ENCODE measurements around the gene CCDC47. TPM values are rescaled to one million over a fixed set of nuclear protein-coding genes. Genes with fewer than 3 reads are reported as not detected.

Gene CCDC47
- total RNA-seq, 1 donor from 2014 or later, result 92.8 TPM

DNA sequence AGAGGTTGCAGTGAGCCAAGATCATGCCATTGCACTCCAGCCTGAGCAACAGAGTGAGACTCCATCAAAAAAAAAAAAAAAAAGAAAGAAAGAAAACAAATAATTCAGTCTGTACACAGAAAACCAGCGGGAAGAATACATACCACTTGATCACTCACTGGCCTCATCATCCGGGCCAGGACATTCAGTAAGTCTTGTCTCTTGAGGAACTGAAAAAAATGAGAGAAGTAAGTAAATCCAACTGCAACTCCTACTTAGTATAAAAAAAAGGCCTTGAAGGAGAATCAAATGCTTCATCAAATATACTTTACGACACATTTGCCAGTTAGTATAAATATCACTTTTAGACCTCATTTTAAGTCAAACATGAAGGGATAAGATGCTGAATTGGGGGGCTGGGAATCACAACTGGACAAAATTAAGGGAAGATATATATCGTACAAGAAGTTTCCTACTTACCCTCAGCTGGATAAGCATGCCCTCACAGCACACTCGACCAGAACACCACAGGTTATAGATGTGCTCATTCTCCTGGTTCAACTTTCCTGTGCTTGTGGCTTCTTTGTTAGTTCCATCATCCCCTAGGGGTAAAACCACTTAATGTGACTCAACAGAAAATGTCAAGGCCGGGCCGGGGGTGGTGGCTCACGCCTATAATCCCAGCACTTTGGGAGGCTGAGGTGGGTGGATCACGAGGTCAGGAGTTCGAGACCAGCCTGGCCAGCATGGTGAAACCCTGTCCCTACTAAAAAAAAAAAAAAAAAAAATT, 12.4 kb downstream of the CCDC47 start:
- no peak overlapping the region for H3K27ac ChIP-seq (ENCODE audit: low read depth, low read length)
- peaks cover 24% of the 10 kb centered on the region for H4K20me1 ChIP-seq (ENCODE audit: insufficient read depth, low read length)
- no peak overlapping the region for H3K4me2 ChIP-seq (ENCODE audit: low read length)
- no peaks in the 10 kb centered on the region for H3K4me1 ChIP-seq (ENCODE audit: insufficient read depth, low read length)
- peaks cover 19% of the 10 kb centered on the region for H3K36me3 Mint-ChIP-seq (ENCODE audit: low read depth, unreplicated experiment)
- no peak overlapping the region for H2AFZ ChIP-seq (ENCODE audit: low read depth, low read length)
- no peak overlapping the region for H3K4me3 Mint-ChIP-seq (ENCODE audit: unreplicated experiment)
- no peak overlapping the region for H3K27ac Mint-ChIP-seq (ENCODE audit: unreplicated experiment)
- no peaks in the 10 kb centered on the region for H3K9me3 Mint-ChIP-seq (ENCODE audit: unreplicated experiment)
- peaks cover 22% of the 10 kb centered on the region for H3K79me2 ChIP-seq (ENCODE audit: insufficient read depth, low read length)
- H3K9me3 ChIP-seq (ENCODE audit: insufficient read depth, low read depth, low read length), result no peaks in the 10 kb centered on the region
- H3K36me3 ChIP-seq (ENCODE audit: insufficient read depth, low read length), result peaks cover 60% of the 10 kb centered on the region
- no peak overlapping the region for H3K9ac ChIP-seq (ENCODE audit: low read length)
- TF ChIP-seq, protein P1, sequence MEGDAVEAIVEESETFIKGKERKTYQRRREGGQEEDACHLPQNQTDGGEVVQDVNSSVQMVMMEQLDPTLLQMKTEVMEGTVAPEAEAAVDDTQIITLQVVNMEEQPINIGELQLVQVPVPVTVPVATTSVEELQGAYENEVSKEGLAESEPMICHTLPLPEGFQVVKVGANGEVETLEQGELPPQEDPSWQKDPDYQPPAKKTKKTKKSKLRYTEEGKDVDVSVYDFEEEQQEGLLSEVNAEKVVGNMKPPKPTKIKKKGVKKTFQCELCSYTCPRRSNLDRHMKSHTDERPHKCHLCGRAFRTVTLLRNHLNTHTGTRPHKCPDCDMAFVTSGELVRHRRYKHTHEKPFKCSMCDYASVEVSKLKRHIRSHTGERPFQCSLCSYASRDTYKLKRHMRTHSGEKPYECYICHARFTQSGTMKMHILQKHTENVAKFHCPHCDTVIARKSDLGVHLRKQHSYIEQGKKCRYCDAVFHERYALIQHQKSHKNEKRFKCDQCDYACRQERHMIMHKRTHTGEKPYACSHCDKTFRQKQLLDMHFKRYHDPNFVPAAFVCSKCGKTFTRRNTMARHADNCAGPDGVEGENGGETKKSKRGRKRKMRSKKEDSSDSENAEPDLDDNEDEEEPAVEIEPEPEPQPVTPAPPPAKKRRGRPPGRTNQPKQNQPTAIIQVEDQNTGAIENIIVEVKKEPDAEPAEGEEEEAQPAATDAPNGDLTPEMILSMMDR (IDR thresholded peaks at IDR 0.05; ENCODE audit: insufficient read depth, low read depth, low read length), result no peak
- TF ChIP-seq EZH2 (IDR thresholded peaks at IDR 0.05; ENCODE audit: insufficient read depth, low read length), result no peak
- H3K4me3 ChIP-seq (ENCODE audit: insufficient read depth, low read depth, low read length), result no peak overlapping the region
- H3K4me1 Mint-ChIP-seq (ENCODE audit: low read depth, unreplicated experiment), result peaks cover 4% of the 10 kb centered on the region
- FAIRE-seq (no peak), DNase-seq (ENCODE audit: low read depth) (no peak)
- H3K27me3 ChIP-seq (ENCODE audit: insufficient read depth, low read length), result no peaks in the 10 kb centered on the region
- no peaks in the 10 kb centered on the region for H3K27me3 Mint-ChIP-seq (ENCODE audit: low read depth, unreplicated experiment)

DNA sequence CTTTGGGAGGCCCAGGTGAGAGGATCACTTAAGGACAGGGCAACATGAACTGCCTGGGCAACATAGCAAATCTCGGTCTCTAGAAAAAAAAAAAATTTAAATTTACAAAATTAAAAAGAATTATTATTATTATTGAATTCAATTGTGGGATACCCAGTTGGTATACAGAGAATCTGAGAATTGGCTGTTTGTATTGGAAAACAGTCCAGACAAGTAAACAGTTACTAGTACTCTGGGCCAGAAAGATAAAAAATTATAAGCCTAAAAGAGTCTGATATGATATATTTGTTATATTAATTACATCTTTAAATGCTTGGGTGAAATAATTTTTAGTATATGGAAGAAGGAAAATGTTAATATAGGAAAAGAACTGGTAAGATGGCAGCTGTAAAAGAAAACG, 15.0 kb downstream of the CCDC47 start:
- no peaks in the 10 kb centered on the region for H3K9me3 Mint-ChIP-seq (ENCODE audit: unreplicated experiment)
- H3K27ac Mint-ChIP-seq (ENCODE audit: unreplicated experiment), result no peak overlapping the region
- Histone ChIP-seq H4K20me1 (ENCODE audit: insufficient read depth, low read length) (peaks cover 7% of the 10 kb centered on the region), H3K27me3 (ENCODE audit: insufficient read depth, low read length) (no peaks in the 10 kb centered on the region), H3K4me3 (ENCODE audit: insufficient read depth, low read depth, low read length) (no peak overlapping the region), H3K36me3 (ENCODE audit: insufficient read depth, low read length) (peaks cover 54% of the 10 kb centered on the region), H3K9ac (ENCODE audit: low read length) (no peak overlapping the region), H2AFZ (ENCODE audit: low read depth, low read length) (no peak overlapping the region), H3K4me1 (ENCODE audit: insufficient read depth, low read length) (no peaks in the 10 kb centered on the region), H3K27ac (ENCODE audit: low read depth, low read length) (no peak overlapping the region), H3K4me2 (ENCODE audit: low read length) (no peak overlapping the region), H3K9me3 (ENCODE audit: insufficient read depth, low read depth, low read length) (no peaks in the 10 kb centered on the region), H3K79me2 (ENCODE audit: insufficient read depth, low read length) (peaks cover 4% of the 10 kb centered on the region)
- FAIRE-seq (no peak), DNase-seq (ENCODE audit: low read depth) (no peak)
- TF ChIP-seq, protein P1 (IDR thresholded peaks at IDR 0.05; ENCODE audit: insufficient read depth, low read depth, low read length), result no peak
- TF ChIP-seq EZH2 (IDR thresholded peaks at IDR 0.05; ENCODE audit: insufficient read depth, low read length), result no peak
- H3K27me3 Mint-ChIP-seq (ENCODE audit: low read depth, unreplicated experiment), result no peaks in the 10 kb centered on the region
- H3K4me3 Mint-ChIP-seq (ENCODE audit: unreplicated experiment), result no peak overlapping the region
- H3K4me1 Mint-ChIP-seq (ENCODE audit: low read depth, unreplicated experiment), result peaks cover 4% of the 10 kb centered on the region
- peaks cover 13% of the 10 kb centered on the region for H3K36me3 Mint-ChIP-seq (ENCODE audit: low read depth, unreplicated experiment)

DNA sequence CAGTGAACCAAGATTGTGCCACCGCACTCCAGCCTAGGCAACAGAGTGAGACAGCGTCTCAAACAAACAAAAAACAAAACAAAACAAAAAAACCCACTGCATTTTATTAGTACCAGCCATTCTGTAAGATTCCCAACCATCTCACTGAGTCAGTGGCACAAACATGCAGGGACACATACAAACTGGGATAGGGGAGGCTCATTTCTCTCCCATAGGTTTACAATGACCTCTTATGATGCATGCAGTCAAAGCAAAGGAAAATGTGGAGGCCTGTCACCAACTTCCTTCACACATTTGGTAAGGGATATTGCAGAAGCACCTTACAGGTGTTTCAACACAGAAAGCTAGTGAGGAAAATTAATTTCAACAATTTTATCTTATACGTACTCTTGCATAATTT, 19.4 kb downstream of the CCDC47 start:
- H3K9me3 Mint-ChIP-seq (ENCODE audit: unreplicated experiment), result no peaks in the 10 kb centered on the region
- FAIRE-seq (no peak), DNase-seq (ENCODE audit: low read depth) (no peak)
- Histone ChIP-seq H3K4me3 (ENCODE audit: insufficient read depth, low read depth, low read length) (no peak overlapping the region), H2AFZ (ENCODE audit: low read depth, low read length) (no peak overlapping the region), H3K36me3 (ENCODE audit: insufficient read depth, low read length) (peaks cover 56% of the 10 kb centered on the region), H3K79me2 (ENCODE audit: insufficient read depth, low read length) (peaks cover 4% of the 10 kb centered on the region), H3K4me1 (ENCODE audit: insufficient read depth, low read length) (no peaks in the 10 kb centered on the region), H4K20me1 (ENCODE audit: insufficient read depth, low read length) (no peaks in the 10 kb centered on the region), H3K9me3 (ENCODE audit: insufficient read depth, low read depth, low read length) (no peaks in the 10 kb centered on the region), H3K9ac (ENCODE audit: low read length) (no peak overlapping the region), H3K27ac (ENCODE audit: low read depth, low read length) (no peak overlapping the region), H3K27me3 (ENCODE audit: insufficient read depth, low read length) (no peaks in the 10 kb centered on the region), H3K4me2 (ENCODE audit: low read length) (no peak overlapping the region)
- H3K36me3 Mint-ChIP-seq (ENCODE audit: low read depth, unreplicated experiment), result peaks cover 10% of the 10 kb centered on the region
- no peaks in the 10 kb centered on the region for H3K27me3 Mint-ChIP-seq (ENCODE audit: low read depth, unreplicated experiment)
- H3K27ac Mint-ChIP-seq (ENCODE audit: unreplicated experiment), result no peak overlapping the region
- H3K4me3 Mint-ChIP-seq (ENCODE audit: unreplicated experiment), result no peak overlapping the region
- TF ChIP-seq, protein P1 (IDR thresholded peaks at IDR 0.05; ENCODE audit: insufficient read depth, low read depth, low read length), result no peak
- TF ChIP-seq EZH2 (IDR thresholded peaks at IDR 0.05; ENCODE audit: insufficient read depth, low read length), result no peak
- no peaks in the 10 kb centered on the region for H3K4me1 Mint-ChIP-seq (ENCODE audit: low read depth, unreplicated experiment)
